ENCODE data around the gene N4BP2L2. TPM values are rescaled to one million over a fixed set of nuclear protein-coding genes. Genes with fewer than 3 reads are reported as not detected.
"Not testable (repeated sequence)": the region's sequence is repeated elsewhere in the genome, so short reads cannot be mapped to it uniquely, and the experiment has no call there.

The N4BP2L2 gene
- polyA plus RNA-seq, 2 donors: 30.7 to 37.5 TPM

- H3K4me3 ChIP-seq (ENCODE audit: low read depth in 1 of 2, low read length in 2 of 2); H3K27ac ChIP-seq (ENCODE audit: low read depth in 2 of 2, low read length in 1 of 2); H3K9me3 ChIP-seq (ENCODE audit: control insufficient read depth in 2 of 2, insufficient read depth in 1 of 2, low read depth in 1 of 2, low read length in 1 of 2); H3K4me1 ChIP-seq (ENCODE audit: control insufficient read depth in 2 of 2, insufficient read depth in 2 of 2, low read length in 1 of 2); H3K36me3 ChIP-seq (ENCODE audit: control insufficient read depth in 2 of 2, insufficient read depth in 2 of 2, low read length in 1 of 2); H3K27me3 ChIP-seq (ENCODE audit: control insufficient read depth in 1 of 2, insufficient read depth in 2 of 2, low read length in 2 of 2): not testable (repeated sequence)
- WGBS, 2 donors: 87 to 96% methylated on average over 3 of the region's 4 CpGs
These were observed 37.1 kb upstream of the N4BP2L2 start for GRCh38 chr13:32575687-32576086.

- H3K4me3 ChIP-seq (ENCODE audit: low read depth in 1 of 2, low read length in 2 of 2); H3K27me3 ChIP-seq (ENCODE audit: control insufficient read depth in 1 of 2, insufficient read depth in 2 of 2, low read length in 2 of 2); H3K36me3 ChIP-seq (ENCODE audit: control insufficient read depth in 2 of 2, insufficient read depth in 2 of 2, low read length in 1 of 2); H3K9me3 ChIP-seq (ENCODE audit: control insufficient read depth in 2 of 2, insufficient read depth in 1 of 2, low read depth in 1 of 2, low read length in 1 of 2); H3K27ac ChIP-seq (ENCODE audit: low read depth in 2 of 2, low read length in 1 of 2); H3K4me1 ChIP-seq (ENCODE audit: control insufficient read depth in 2 of 2, insufficient read depth in 2 of 2, low read length in 1 of 2): not testable (repeated sequence)
- WGBS, 2 donors: 95 to 100% methylated on average over 1 of the region's 1 CpG
These were observed 22.2 kb upstream of the N4BP2L2 start for GRCh38 chr13:32560842-32561241.

DNA sequence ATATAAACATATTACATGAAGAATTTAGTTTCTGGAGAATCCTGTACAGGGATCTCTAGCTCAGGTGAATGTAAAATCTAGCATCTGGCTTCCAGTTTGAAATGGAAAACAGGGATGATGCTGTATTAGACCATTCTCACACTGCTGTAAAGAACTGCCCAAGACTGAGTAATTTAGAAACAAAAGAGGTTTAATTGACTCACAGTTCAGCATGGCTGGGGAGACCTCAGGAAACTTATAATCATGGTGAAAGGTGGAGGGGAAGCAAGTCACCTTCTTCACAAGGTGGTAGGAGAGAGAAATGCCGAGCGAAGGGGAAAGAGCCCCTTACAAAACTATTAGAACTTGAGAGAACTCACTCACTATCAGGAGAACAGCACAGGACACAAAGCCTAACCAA is 17.0 kb upstream of the N4BP2L2 start:
- Histone ChIP-seq H3K9me3 (ENCODE audit: control insufficient read depth in 2 of 2, insufficient read depth in 1 of 2, low read depth in 1 of 2, low read length in 1 of 2) (no peaks in the 10 kb centered on the region), H3K36me3 (ENCODE audit: control insufficient read depth in 2 of 2, insufficient read depth in 2 of 2, low read length in 1 of 2) (no peaks in the 10 kb centered on the region), H3K27me3 (ENCODE audit: control insufficient read depth in 1 of 2, insufficient read depth in 2 of 2, low read length in 2 of 2) (no peaks in the 10 kb centered on the region), H3K4me3 (ENCODE audit: low read depth in 1 of 2, low read length in 2 of 2) (no peak overlapping the region), H3K27ac (ENCODE audit: low read depth in 2 of 2, low read length in 1 of 2) (no peak overlapping the region), H3K4me1 (ENCODE audit: control insufficient read depth in 2 of 2, insufficient read depth in 2 of 2, low read length in 1 of 2) (no peaks in the 10 kb centered on the region)
- 96 to 98% methylated on average over 2 of the region's 2 CpGs for WGBS, 2 donors

DNA sequence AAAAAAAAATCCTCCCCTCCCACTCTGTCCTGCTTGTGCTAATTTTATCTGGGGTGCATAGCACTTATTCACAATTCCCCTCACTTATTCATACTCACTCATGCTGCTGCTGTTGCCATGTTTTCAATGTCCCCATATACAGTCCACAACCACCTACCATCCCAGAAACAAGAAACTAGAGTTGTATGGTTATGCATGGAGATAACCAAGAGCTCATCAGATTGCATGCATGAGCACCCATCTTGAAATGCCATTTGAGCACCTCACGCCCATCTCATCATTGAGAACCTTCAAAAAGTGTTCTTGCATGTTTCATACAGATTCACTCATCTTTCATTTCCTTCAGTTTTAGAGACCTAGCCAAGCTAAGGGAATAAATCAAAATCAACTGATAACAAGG is 15.1 kb upstream of the N4BP2L2 start:
- Histone ChIP-seq H3K9me3 (ENCODE audit: control insufficient read depth in 2 of 2, insufficient read depth in 1 of 2, low read depth in 1 of 2, low read length in 1 of 2) (no peaks in the 10 kb centered on the region), H3K27ac (ENCODE audit: low read depth in 2 of 2, low read length in 1 of 2) (no peak overlapping the region), H3K36me3 (ENCODE audit: control insufficient read depth in 2 of 2, insufficient read depth in 2 of 2, low read length in 1 of 2) (no peaks in the 10 kb centered on the region), H3K4me3 (ENCODE audit: low read depth in 1 of 2, low read length in 2 of 2) (no peak overlapping the region), H3K4me1 (ENCODE audit: control insufficient read depth in 2 of 2, insufficient read depth in 2 of 2, low read length in 1 of 2) (no peaks in the 10 kb centered on the region), H3K27me3 (ENCODE audit: control insufficient read depth in 1 of 2, insufficient read depth in 2 of 2, low read length in 2 of 2) (no peaks in the 10 kb centered on the region)
- 83 to 92% methylated on average over 1 of the region's 1 CpG for WGBS, 2 donors

DNA sequence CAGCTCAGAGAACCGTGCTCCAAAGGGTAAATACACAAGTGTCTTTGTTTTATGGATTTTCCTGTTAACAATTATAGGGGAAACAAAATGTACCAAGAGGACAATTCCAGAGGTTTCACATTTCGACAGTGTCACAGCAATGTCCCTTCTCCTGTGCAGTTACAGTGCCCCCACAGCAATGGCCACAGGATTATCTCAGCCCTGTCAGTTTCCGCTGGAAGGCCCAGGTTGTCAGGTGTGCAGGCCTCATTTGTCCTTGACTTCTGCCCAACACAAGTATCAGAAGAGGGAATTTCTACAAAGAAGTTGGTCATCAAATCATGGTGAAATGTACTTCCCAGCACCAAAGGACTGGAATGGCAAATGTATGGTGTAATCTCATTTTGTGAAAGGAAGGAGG is 11.2 kb upstream of the N4BP2L2 start:
- H3K4me1 ChIP-seq (ENCODE audit: control insufficient read depth in 2 of 2, insufficient read depth in 2 of 2, low read length in 1 of 2): no peaks in the 10 kb centered on the region
- H3K36me3 ChIP-seq (ENCODE audit: control insufficient read depth in 2 of 2, insufficient read depth in 2 of 2, low read length in 1 of 2): no peaks in the 10 kb centered on the region
- no peaks in the 10 kb centered on the region for H3K9me3 ChIP-seq (ENCODE audit: control insufficient read depth in 2 of 2, insufficient read depth in 1 of 2, low read depth in 1 of 2, low read length in 1 of 2)
- WGBS, 2 donors: 75 to 81% methylated on average over 3 of the region's 3 CpGs
- H3K27ac ChIP-seq (ENCODE audit: low read depth in 2 of 2, low read length in 1 of 2): no peak overlapping the region
- no peaks in the 10 kb centered on the region for H3K27me3 ChIP-seq (ENCODE audit: control insufficient read depth in 1 of 2, insufficient read depth in 2 of 2, low read length in 2 of 2)
- no peak overlapping the region for H3K4me3 ChIP-seq (ENCODE audit: low read depth in 1 of 2, low read length in 2 of 2)

- 60 to 72% methylated on average over 2 of the region's 2 CpGs for WGBS, 2 donors
- no peak overlapping the region for H3K4me3 ChIP-seq (ENCODE audit: low read depth in 1 of 2, low read length in 2 of 2)
- no peak overlapping the region for H3K27ac ChIP-seq (ENCODE audit: low read depth in 2 of 2, low read length in 1 of 2)
- H3K27me3 ChIP-seq (ENCODE audit: control insufficient read depth in 1 of 2, insufficient read depth in 2 of 2, low read length in 2 of 2): no peaks in the 10 kb centered on the region
- H3K9me3 ChIP-seq (ENCODE audit: control insufficient read depth in 2 of 2, insufficient read depth in 1 of 2, low read depth in 1 of 2, low read length in 1 of 2): no peaks in the 10 kb centered on the region
- no peaks in the 10 kb centered on the region for H3K36me3 ChIP-seq (ENCODE audit: control insufficient read depth in 2 of 2, insufficient read depth in 2 of 2, low read length in 1 of 2)
- no peaks in the 10 kb centered on the region for H3K4me1 ChIP-seq (ENCODE audit: control insufficient read depth in 2 of 2, insufficient read depth in 2 of 2, low read length in 1 of 2)
These were observed 10.2 kb upstream of the N4BP2L2 start for GRCh38 chr13:32548837-32549236.

GRCh38 chr13:32545083-32545482 is 6.5 kb upstream of the N4BP2L2 start:
- Histone ChIP-seq H3K4me1 (ENCODE audit: control insufficient read depth in 2 of 2, insufficient read depth in 2 of 2, low read length in 1 of 2) (no peaks in the 10 kb centered on the region), H3K9me3 (ENCODE audit: control insufficient read depth in 2 of 2, insufficient read depth in 1 of 2, low read depth in 1 of 2, low read length in 1 of 2) (no peaks in the 10 kb centered on the region), H3K27me3 (ENCODE audit: control insufficient read depth in 1 of 2, insufficient read depth in 2 of 2, low read length in 2 of 2) (no peaks in the 10 kb centered on the region), H3K36me3 (ENCODE audit: control insufficient read depth in 2 of 2, insufficient read depth in 2 of 2, low read length in 1 of 2) (no peaks in the 10 kb centered on the region), H3K27ac (ENCODE audit: low read depth in 2 of 2, low read length in 1 of 2) (no peak overlapping the region), H3K4me3 (ENCODE audit: low read depth in 1 of 2, low read length in 2 of 2) (no peak overlapping the region)
- WGBS, 2 donors: 94 to 100% methylated on average over 2 of the region's 2 CpGs

- Histone ChIP-seq H3K36me3 (ENCODE audit: control insufficient read depth in 2 of 2, insufficient read depth in 2 of 2, low read length in 1 of 2) (no peaks in the 10 kb centered on the region), H3K27ac (ENCODE audit: low read depth in 2 of 2, low read length in 1 of 2) (no peak overlapping the region), H3K4me1 (ENCODE audit: control insufficient read depth in 2 of 2, insufficient read depth in 2 of 2, low read length in 1 of 2) (no peaks in the 10 kb centered on the region), H3K4me3 (ENCODE audit: low read depth in 1 of 2, low read length in 2 of 2) (no peak overlapping the region), H3K27me3 (ENCODE audit: control insufficient read depth in 1 of 2, insufficient read depth in 2 of 2, low read length in 2 of 2) (no peaks in the 10 kb centered on the region), H3K9me3 (ENCODE audit: control insufficient read depth in 2 of 2, insufficient read depth in 1 of 2, low read depth in 1 of 2, low read length in 1 of 2) (no peaks in the 10 kb centered on the region)
- 79 to 90% methylated on average over 2 of the region's 2 CpGs for WGBS, 2 donors
These were observed 3.6 kb upstream of the N4BP2L2 start for GRCh38 chr13:32542221-32542620.

DNA sequence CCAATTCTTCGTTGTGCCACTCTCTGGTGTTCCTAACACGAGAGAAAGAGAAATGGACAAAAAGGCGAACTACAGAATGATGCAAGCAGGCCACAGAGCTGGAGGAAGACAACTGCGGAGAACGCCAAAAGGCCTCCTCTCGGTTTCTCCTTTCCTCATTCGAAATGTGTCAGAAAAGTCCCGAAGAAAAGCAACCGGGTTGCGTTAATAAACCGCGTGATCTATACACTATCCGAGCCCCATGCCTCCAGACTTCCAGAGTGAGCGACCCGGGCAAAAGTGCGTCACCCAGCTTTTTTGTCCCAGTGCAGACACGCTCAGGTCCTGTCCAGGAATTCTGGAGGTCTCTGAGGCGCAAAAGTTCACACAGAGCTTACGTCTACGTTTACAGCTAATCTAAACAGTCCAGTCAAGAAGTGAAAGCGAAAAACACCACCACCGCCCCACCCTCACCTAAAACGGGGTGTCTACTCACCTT is 413 bp downstream of the N4BP2L2 start:
- H3K9me3 ChIP-seq (ENCODE audit: control insufficient read depth in 2 of 2, insufficient read depth in 1 of 2, low read depth in 1 of 2, low read length in 1 of 2): no peaks in the 10 kb centered on the region
- H3K4me1 ChIP-seq (ENCODE audit: control insufficient read depth in 2 of 2, insufficient read depth in 2 of 2, low read length in 1 of 2): no peaks in the 10 kb centered on the region
- H3K27ac ChIP-seq (ENCODE audit: low read depth in 2 of 2, low read length in 1 of 2): peak overlapping the region; percentile 88 to 93
- H3K27me3 ChIP-seq (ENCODE audit: control insufficient read depth in 1 of 2, insufficient read depth in 2 of 2, low read length in 2 of 2): no peaks in the 10 kb centered on the region
- H3K4me3 ChIP-seq (ENCODE audit: low read depth in 1 of 2, low read length in 2 of 2): peak overlapping the region; percentile 79 to 95
- H3K36me3 ChIP-seq (ENCODE audit: control insufficient read depth in 2 of 2, insufficient read depth in 2 of 2, low read length in 1 of 2): no peaks in the 10 kb centered on the region
- 0 to 1% methylated on average over 23 of the region's 23 CpGs for WGBS, 2 donors

GRCh38 chr13:32537580-32538142 is 934 bp downstream of the N4BP2L2 start:
- Histone ChIP-seq H3K36me3 (ENCODE audit: control insufficient read depth in 2 of 2, insufficient read depth in 2 of 2, low read length in 1 of 2) (no peaks in the 10 kb centered on the region), H3K9me3 (ENCODE audit: control insufficient read depth in 2 of 2, insufficient read depth in 1 of 2, low read depth in 1 of 2, low read length in 1 of 2) (no peaks in the 10 kb centered on the region), H3K4me1 (ENCODE audit: control insufficient read depth in 2 of 2, insufficient read depth in 2 of 2, low read length in 1 of 2) (no peaks in the 10 kb centered on the region), H3K4me3 (ENCODE audit: low read depth in 1 of 2, low read length in 2 of 2) (peak overlapping the region; percentile 79 to 95), H3K27me3 (ENCODE audit: control insufficient read depth in 1 of 2, insufficient read depth in 2 of 2, low read length in 2 of 2) (no peaks in the 10 kb centered on the region), H3K27ac (ENCODE audit: low read depth in 2 of 2, low read length in 1 of 2) (peak overlapping the region; percentile 88 to 93)
- WGBS, 2 donors: 24 to 27% methylated on average over 22 of the region's 22 CpGs

All from esophagus (tissue), 2 donors.